Occipital lobe (tissue), 2 donors: ENCODE measurements around the gene FMC1. TPM values are rescaled to one million over a fixed set of nuclear protein-coding genes. Genes with fewer than 3 reads are reported as not detected.
A peak's percentile ranks its signal among the peaks of the same experiment; 100 is the strongest.
"Not testable (repeated sequence)": the region's sequence is repeated elsewhere in the genome, so short reads cannot be mapped to it uniquely, and the experiment has no call there.

ENCODE experiments used
- DNase-seq: peaks from one replicate; lab custom pipeline; 2025; lab: John Stamatoyannopoulos, UW
- total RNA-seq: library from RNA; depleted of rRNA; stranded (reverse); fragments of >200 nt; gene quantifications from one replicate; pipeline ENCODE4 v1.2.3, GENCODE V29; 2014

FMC1 gene, protein sequence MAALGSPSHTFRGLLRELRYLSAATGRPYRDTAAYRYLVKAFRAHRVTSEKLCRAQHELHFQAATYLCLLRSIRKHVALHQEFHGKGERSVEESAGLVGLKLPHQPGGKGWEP
- total RNA-seq, result 16.8 TPM

GRCh38 chr7:139341058-139341775, at the start of gene FMC1:
Gene FMC1 (plus strand): TSS chr7:139341337. CDS start chr7:139341385, 48 bp downstream.
- peak; percentile 95 for DNase-seq

DNA sequence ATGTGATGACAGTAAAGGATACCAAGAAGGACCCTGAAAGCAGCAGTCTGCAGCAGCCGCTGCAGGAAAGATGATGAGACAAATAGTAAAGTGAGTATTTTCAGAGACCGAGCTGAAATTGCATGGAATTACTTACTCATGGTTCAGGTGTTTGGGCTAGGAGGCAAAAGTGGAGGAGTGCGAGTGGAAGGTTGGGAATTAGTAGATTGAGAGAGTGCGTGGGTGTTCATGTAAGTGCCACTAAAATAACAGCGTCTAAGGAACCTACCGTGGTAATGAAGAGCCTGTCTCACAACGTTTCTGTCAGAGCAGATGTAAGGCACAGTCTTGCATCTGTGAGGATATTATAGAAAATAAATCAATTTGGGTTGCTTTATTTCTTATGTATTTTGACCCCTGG, 48.3 kb upstream of the FMC1 start:
- DNase-seq, result no peak

DNA sequence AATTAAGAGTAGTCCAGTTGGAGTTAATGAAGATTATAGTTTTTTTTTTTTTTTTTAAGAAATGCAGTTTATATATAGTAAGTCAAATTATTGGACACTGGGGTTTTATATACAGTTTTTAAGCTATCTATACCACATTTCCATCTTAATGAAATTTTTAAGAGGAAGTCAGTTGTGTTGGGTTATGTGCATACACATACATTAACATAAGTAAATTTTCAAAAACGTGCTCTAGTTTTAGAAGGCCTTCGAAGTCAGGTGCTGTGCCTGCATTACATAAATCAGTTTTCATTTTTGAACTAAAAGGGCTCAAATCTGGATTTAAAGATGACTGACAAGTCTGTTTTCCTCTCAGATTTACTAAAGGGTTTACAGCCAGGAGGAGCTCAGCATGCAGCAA, 47.6 kb upstream of the FMC1 start:
- DNase-seq, result no peak

DNA sequence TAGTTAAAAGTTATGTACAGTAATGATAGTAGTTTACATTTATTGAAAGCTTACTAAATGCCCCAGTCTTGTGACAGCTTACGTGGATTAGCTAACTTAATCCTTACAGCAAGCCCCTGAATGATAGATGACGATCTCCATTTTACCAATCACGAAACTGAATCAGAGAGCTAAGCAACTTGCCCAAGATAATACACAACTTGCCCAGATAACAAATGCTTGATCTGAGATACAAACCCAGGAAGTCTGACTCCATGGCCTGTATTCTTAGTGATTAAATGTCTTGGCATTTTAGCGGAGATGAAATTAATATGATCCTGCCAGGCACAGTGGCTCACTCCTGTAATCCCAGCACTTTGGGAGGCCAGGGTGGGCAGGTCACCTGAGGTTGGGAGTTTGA, 46.9 kb upstream of the FMC1 start:
- no peak for DNase-seq

GRCh38 chr7:139294951-139295575, 46.1 kb upstream of the FMC1 start:
- no peak for DNase-seq

- no peak for DNase-seq
These were observed 43.3 kb upstream of the FMC1 start for GRCh38 chr7:139297795-139298194.

DNA sequence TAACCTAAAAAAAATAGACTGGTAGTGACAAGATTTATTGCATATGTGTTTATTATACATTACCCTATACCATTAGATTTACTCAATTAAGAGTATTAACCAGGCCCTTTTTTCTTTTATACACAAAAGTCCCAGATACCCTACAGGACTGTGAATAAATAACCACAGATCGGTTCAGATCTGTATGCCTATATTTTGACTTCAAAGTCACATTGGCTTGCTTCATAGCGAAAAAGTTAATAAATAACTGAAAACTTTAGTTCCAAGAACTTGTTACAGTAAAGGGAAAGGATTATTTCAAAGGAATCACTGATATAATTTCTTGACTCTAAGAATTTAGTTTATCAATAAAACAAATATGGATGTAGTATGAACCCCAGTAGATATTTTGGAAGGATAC, 41.8 kb upstream of the FMC1 start:
- no peak for DNase-seq

DNA sequence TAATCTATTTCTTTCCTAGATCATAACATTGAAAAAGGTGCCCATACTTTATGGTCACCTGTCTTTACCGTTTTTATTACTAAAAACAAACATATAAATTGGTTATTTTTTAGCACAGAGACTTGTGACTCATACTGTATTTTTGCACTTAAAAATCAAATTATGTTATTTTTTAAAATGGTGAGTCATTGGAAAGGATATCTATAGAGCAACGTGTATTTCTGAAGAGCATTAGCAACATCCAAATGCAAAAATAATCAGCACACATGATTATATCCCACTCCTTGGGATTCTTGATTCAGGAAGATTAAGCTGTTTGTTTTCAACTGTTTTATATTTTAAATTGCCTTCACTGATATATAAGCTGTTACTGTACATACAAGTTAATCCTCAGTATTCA, 40.7 kb upstream of the FMC1 start:
- no peak for DNase-seq

GRCh38 chr7:139304517-139304916, 36.6 kb upstream of the FMC1 start:
- no peak for DNase-seq

GRCh38 chr7:139317939-139318505, 23.1 kb upstream of the FMC1 start:
- DNase-seq, result no peak

GRCh38 chr7:139321071-139321745, 19.9 kb upstream of the FMC1 start:
- no peak for DNase-seq

GRCh38 chr7:139324709-139325108, 16.4 kb upstream of the FMC1 start:
- DNase-seq, result not testable (repeated sequence)

DNA sequence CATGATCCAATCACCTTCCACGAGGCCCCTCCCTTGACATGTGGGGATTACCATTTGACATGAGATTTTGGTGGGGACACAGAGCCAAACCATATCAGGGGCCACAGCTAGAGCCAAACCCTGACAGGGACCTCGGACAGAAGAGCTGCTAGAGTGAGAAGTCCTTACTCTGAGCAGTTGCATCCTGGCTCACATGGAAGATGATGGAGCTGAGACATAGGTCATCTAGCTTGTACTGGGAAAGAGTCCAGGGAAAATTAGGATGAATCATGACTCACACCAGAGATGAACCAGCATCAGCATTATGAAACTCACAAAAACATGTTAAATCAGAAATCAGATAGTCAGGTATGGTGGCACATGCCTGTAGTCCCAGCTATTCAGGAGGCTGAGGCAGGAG, 12.8 kb upstream of the FMC1 start:
- DNase-seq, result no peak

GRCh38 chr7:139329119-139329518, 12.0 kb upstream of the FMC1 start:
- no peak for DNase-seq

DNA sequence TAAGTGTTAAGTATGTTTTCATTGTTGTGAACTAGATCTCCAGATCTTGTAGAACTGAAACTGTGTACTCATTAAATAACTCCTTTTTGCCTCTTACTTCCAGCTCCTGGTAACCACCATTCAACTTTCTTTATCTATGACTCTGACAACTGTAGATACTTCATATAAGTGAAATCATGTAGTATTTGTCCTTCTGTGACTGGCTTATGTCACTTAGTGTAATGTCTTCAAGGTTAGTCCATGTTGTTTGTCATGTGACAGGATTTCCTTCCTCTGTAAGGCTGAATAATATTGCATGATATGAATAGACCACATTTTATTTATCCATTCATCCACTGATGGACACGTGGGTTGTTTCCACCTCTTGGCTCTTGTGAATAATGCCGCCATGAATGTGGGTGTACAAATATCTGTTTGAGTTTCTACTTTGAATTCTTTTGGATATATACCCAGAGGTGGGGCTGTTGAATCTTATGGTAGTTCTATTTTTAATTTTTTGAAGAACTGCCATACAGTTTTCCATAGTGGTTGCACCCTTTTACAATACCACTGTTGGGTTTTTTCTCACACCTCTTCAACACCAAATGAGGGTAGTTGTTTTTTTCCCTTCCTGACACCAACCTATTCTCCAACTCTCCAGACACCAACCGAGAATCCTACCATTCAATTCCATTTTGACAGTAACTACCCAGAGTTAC, 10.7 kb upstream of the FMC1 start:
- DNase-seq, result no peak

GRCh38 chr7:139332697-139333359, 8.3 kb upstream of the FMC1 start:
- no peak for DNase-seq

DNA sequence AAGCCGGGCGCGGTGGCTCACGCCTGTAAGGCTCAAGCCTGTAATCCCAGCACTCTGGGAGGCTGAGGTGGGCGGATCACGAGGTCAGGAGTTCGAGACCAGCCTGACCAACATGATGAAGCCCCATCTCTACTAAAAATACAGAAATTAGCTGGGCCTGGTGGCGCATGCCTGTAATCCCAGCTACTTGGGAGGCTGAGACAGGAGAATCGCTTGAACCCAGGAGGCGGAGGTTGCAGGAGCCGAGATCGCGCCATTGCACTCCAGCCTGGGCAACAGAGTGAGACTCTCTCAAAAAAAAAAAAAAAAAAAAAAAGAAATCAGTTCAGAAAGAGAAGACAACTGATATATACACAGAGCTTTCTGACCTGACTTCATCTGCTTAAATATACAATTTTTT, 7.7 kb upstream of the FMC1 start:
- not testable (repeated sequence) for DNase-seq

DNA sequence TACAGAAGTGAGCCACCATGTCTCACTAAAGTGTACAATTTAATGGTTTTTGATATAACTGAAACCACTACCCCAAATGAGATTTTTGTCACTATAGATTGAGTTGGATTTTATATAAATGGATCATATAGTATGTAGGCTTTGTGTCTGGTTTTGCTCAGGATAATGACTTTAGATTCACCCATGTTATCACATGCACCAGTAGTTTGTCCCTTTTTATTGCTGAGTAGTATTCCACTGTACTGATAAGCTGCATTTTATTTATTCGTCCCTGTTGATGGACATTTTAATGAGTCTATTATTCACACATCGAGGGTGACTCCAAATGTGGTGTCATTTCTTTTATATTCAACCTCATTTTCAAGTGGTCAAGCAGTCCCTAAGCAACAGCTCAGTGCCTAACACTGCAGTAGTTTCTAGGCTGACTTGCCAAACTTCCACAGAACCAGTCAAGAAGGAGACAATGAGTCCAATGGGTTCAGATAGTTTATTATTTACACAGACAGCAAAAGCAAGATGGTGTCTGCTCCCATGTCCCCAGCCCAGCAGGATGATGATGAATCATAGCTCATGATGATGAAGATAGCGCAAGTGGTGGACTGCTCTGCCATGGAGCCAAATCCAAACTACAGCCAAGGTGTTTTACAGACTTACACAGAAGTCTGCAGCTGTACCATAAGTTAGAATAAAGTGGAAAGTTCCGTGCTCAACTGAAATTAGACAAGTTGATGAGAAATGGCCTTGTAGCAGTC, 6.6 kb upstream of the FMC1 start:
- no peak for DNase-seq

- DNase-seq, result no peak
These were observed 2.1 kb upstream of the FMC1 start for GRCh38 chr7:139339025-139339424.

GRCh38 chr7:139339698-139340036, 1.5 kb upstream of the FMC1 start:
- DNase-seq, result no peak
